SW 1271 (cell line): ENCODE measurements around the gene LAPTM4A.
A peak's percentile ranks its signal among the peaks of the same experiment; 100 is the strongest.
"Not testable (repeated sequence)": the region's sequence is repeated elsewhere in the genome, so short reads cannot be mapped to it uniquely, and the experiment has no call there.

Experiments used
- DNase-seq, 2 experiments: peaks; one replicate each; lab custom pipeline; 2025; lab: John Stamatoyannopoulos, UW

Gene LAPTM4A

GRCh38 chr2:20051532-20052228 lies at the start of gene LAPTM4A:
Gene LAPTM4A, minus strand, starts transcription at chr2:20051628. Its CDS starts 108 bp downstream, at chr2:20051520.
- DNase-seq, result peak; percentile 100

GRCh38 chr2:20100711-20101110 lies 49.3 kb upstream of the LAPTM4A start:
- no peak for DNase-seq

DNA sequence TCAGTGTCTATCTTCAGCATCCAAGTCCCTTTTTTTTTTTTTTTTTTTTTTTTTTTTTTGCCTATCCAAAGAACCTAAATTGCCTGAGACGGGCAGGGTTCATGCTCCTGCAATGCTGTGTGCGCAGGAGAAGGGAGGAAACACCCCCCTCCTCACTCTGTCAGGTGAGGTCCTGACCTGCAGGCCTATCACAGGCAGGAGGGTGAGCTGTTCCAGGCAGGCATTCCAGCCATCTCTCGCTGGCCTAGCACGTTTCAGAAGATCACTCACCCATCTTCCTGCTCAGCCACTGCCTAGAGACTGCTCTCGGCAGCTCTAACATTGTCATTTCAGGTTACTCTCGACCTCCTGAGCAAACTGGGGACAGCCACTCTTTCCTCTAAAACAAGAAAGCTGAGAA lies 48.4 kb upstream of the LAPTM4A start:
- DNase-seq, result no peak

DNA sequence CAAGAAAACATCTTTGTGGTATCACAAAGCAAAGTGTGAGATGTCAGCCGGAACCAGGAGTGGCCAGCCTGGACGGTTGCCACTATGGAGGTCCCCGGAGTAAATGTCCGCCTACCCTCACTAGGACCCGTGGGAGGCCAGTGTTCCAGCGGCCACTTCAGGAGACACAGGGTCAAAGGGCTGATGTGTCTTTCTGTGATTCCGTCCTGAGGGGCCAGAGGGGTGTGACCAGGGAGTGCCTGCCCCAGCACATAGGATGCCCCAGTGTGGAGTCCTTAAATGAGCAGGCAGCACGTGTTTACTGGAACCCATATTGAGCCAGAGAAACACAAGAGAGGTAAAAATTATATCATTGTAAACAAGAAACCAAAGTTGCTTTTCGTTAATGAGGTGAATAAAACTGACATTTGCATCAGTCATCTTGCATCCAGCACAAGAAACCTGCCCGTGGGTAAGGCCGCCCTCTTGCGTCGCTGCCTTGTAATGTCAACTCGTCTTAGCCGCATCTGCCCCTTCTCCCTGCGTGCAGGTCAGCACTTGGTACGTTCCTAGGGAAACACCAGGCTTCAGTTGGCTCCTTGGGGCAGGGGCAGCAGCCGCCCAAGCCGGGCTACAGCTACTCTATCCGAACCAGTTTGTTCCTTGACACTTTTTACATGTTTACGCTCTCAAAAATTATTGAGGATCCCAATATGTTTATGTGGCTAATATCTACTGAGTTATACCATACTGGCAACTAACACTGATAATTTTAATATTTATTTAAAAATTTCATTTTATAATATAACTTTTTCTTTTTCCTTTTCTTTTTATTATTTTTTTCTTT lies 46.7 kb upstream of the LAPTM4A start:
- DNase-seq, result peak; percentile 41 to 85

GRCh38 chr2:20095469-20095868 lies 44.0 kb upstream of the LAPTM4A start:
- DNase-seq, result no peak

- DNase-seq, result no peak
These were observed 43.5 kb upstream of the LAPTM4A start for GRCh38 chr2:20094955-20095354.

DNA sequence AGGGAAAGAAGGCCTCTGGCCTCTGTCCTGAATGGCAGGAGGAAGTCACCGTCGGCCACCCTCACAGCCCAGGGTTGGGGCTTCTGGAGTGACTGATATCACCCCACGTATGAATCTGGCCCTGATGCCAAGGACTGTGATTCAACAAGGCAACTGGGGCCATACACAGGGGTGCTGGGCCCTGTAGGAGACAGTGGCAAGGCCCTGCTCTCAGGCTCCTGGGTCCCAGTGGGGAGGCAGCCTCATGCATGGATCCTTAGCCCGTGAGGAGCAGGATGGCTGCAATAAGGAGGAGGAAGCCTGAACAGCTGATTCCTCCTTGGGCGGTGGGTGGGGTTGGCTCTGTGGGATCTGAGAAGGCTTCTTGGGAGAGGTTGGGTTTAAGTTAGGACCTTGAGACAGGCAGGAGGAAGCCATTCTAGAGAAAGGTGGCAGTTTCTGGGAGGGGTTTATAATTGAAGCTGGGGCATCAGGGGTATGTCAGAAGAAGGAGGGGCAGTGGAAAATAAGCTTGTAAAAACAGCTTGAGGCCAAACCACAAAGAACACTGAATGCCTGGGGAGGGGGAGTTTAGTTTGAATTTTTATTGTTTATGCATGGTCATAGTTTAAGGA lies 42.8 kb upstream of the LAPTM4A start:
- no peak for DNase-seq

DNA sequence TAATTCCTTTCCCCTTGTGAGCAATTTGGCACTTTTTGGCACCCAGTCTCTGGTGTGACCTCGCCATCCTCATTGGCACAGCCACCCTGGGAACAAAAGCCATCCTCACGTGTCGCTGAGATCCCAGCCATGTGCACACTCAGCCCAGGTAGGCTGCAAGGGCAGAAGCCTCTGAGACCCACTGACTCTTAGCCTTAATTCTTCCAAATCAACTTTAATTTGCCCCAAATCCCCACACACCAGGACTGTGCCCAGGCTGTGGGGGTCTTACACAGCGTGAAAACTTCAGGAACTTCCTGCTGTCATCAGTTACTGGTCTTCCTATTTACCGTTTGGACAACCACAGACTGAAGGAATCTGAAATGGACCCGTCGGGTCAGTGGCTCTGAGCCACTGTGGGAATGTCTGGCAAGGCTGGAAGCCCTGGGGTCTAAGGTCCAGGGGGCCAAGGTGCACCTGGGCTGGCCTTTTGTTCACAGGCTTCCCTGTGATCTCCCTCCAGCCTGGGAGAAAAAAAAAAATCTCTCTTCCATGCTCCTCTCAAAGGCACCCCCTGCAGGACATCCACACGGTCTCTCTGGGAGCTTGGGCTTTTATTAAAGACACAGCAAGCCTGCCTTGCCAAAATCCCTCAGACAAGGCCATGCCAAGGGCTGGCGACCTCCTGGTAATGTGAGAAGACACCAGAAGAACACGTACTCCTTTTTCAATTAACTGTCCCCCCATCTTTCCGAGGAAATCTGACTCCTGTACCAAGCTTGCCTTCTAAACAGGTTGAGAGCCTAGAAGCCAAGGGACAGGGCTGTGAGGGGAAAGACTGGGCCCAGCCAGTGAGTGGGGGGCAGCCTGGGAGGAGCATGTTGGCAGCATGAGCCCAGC lies 42.1 kb upstream of the LAPTM4A start:
- peak; percentile 30 to 37 for DNase-seq

GRCh38 chr2:20092901-20093235 lies 41.4 kb upstream of the LAPTM4A start:
- DNase-seq, result no peak

DNA sequence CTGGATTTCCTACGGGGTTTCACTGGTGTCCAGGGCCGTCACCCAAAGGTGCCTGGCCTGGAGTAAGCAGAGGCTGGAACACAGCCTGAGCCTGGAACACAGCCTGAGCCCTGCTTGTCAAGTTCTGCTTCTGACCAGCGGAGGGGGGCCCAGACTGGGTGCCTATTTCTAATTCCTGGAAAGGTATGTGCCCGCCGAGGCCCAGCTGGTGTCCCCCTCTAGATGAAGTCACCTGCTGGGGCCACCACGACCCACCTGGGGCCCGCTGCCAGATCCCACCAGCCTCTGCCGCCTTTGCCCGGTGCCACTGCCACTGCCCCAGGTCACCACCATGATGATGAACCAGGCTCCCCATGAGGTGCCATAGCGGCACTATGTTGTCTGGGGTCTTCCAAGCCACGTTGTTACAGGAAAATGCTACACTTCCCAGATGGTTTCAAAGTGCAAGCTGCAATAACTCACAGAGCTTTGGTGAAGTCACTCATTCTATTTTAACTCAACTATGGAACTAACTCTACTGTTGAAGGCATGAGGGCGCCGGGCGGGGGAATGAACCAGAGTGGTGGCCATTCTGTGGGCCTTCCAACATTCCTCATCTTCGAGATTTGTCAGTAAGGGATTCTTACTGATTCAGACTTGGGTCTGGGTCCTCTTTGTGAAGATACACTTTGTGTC lies 40.9 kb upstream of the LAPTM4A start:
- no peak for DNase-seq

DNA sequence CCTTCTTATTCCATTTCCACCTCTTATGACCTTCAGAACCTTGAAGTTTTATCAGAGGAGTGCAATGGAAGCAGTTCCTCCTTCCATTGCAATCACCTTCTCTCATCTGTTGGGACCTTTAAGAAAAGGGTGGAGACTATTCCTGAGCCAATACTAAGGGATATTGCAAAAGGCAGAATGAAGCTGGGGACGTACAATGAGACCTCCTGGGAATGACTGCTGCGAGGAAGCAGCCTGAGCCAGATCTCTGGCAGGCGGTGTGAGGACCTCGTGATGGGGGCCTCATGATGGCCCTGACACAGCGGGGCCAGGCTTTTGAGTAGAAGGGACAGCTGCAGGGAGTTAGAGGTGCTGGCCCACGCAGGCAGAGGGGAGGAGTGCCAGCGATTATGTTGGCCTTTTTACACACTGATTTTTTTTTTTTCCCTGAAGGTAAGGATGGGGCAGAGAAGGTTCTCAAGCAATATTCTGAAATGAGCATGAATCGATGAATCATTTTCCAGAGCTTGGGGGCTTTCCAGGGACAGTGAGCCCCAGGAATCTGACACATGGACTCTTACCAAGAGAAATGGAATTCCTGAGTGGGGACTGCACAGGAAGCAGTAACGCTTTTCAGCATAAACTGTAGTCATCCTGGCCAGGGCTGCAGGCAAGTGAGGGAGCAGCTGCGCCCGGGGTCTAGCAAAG lies 40.0 kb upstream of the LAPTM4A start:
- DNase-seq, result peak in 1 of 2 experiments; percentile 34

DNA sequence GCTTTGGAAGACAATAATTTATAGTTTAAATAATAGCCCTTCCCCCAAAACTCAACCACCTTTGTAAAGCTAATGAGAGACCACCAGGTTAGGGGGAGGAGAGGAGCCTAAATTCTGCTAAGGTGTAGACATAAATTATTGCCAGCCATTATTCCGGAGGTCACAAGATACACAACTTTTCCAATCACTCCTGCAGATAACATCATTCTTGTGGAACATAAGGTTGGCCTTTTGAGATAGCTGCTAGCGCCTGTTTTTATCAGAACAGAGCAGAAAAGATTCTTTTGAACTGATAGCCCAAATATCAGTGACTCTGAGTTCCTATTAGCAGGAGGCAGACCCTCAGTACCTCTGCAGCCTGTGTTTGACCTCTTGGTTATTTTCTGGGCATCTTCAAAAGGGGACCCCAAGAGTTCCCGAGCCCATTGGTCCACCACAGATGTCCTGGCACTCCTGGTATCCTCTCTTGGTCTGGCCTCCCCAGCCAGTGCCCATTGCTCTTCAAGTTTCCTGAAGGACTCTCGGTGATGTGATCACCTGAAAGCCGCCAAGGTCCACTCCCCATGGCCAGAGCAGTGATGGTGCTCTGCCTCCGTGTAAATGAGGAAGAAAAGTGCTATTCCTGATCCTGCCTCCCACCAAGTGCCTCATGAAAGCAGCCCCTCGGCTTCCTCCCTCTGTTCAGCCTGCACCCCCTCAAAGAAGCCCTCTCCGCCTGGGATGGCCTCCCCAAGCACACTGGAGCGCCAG lies 38.5 kb upstream of the LAPTM4A start:
- no peak for DNase-seq

- not testable (repeated sequence) for DNase-seq
These were observed 34.5 kb upstream of the LAPTM4A start for GRCh38 chr2:20085909-20086308.

GRCh38 chr2:20082812-20083211 lies 31.4 kb upstream of the LAPTM4A start:
- DNase-seq, result not testable (repeated sequence)

GRCh38 chr2:20081841-20082240 lies 30.4 kb upstream of the LAPTM4A start:
- DNase-seq, result no peak

- no peak for DNase-seq
These were observed 29.5 kb upstream of the LAPTM4A start for GRCh38 chr2:20080839-20081415.

- no peak for DNase-seq
These were observed 29.0 kb upstream of the LAPTM4A start for GRCh38 chr2:20080428-20080827.

DNA sequence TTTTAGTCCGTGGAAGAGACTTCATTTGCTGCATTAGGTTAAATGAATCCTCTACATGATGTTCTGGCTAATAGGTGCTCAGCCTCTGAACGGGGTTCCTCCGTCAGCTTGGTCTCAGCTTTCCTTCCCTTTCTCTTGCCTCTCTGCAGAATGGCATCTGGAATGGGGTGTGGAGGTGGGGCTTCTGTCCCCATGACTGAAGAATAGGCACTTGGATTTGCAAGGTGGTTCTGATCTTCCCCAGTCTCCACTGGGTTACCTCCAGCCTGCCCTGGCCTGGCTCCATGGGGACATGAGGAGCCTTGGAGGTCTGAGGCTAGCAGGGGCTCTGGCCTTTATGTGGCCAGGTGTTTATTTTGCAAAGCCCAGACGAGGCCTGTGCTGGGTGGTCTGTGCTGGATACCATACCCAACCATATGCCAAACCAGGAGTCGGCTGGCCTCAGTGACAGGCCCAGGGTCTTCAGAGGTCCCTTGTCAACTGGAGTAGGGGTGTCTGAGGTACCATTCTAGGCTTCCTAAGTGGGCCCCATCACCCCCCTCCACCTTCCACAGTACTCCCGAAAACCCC lies 28.2 kb upstream of the LAPTM4A start:
- no peak for DNase-seq

GRCh38 chr2:20077411-20077940 lies 26.0 kb upstream of the LAPTM4A start:
- no peak for DNase-seq
